Hepatocyte (in vitro differentiated cells): ENCODE results near the gene RGP1.

Source experiments
- CTCF ChIP-seq: fragments of 200-600 bp; sonication (generic); IDR thresholded peaks from 2 replicates; pipeline ENCODE4 v1.5.1; 2016; ENCODE audit warnings: antibody characterized with exemption, mild to moderate bottlenecking; ENCODE audit not compliant: poor library complexity
- EZH2 ChIP-seq: fragments of 200-600 bp; sonication (generic); IDR thresholded peaks from 2 replicates; pipeline ENCODE4 v1.6.1; 2016; ENCODE audit warnings: antibody characterized with exemption, mild to moderate bottlenecking, borderline replicate concordance

GRCh38 chr9:35734096-35734495 lies 15.0 kb upstream of the RGP1 start:
- TF ChIP-seq CTCF (no peak), EZH2 (no peak)
